ENCODE measurements around the gene PNPLA1.

Gene PNPLA1

DNA sequence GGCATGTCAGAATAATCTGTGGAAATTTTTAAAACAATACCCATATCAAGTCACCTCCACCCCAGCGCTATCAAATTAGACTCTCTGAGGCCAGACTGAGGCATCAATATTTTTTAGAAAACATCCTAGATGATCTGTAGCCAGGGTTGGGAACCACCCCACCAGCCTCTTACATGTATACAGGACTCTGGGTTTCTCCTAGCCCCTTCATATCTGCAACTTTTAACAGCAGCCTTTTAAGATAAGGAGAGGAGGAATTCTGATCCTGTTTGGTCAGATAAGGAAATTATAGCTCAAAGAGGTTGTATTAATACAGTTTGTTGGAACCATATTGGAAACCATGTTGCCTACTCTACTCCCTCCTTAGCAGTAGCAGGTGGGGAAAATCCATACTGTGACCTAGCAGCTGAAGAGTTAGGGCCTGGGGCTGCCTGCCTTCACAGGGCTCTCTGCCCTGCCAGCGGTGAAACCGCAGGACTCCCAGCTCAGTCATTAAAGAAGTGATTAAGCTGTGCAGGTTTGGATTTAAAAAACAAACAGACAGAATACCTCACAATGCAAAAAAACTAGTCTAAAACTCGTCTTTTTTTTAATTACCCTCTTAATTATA, 43.3 kb upstream of the PNPLA1 start:
- H3K4me3 ChIP-seq (ENCODE audit: low read depth, low read length): no peak overlapping the region
- TF ChIP-seq, protein P1, sequence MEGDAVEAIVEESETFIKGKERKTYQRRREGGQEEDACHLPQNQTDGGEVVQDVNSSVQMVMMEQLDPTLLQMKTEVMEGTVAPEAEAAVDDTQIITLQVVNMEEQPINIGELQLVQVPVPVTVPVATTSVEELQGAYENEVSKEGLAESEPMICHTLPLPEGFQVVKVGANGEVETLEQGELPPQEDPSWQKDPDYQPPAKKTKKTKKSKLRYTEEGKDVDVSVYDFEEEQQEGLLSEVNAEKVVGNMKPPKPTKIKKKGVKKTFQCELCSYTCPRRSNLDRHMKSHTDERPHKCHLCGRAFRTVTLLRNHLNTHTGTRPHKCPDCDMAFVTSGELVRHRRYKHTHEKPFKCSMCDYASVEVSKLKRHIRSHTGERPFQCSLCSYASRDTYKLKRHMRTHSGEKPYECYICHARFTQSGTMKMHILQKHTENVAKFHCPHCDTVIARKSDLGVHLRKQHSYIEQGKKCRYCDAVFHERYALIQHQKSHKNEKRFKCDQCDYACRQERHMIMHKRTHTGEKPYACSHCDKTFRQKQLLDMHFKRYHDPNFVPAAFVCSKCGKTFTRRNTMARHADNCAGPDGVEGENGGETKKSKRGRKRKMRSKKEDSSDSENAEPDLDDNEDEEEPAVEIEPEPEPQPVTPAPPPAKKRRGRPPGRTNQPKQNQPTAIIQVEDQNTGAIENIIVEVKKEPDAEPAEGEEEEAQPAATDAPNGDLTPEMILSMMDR (IDR thresholded peaks at IDR 0.05; ENCODE audit: low read depth, low read length): no peak

GRCh38 chr6:36227379-36228228, 42.3 kb upstream of the PNPLA1 start:
- TF ChIP-seq, protein P1 (IDR thresholded peaks at IDR 0.05; ENCODE audit: low read depth, low read length): no peak
- no peak overlapping the region for H3K4me3 ChIP-seq (ENCODE audit: low read depth, low read length)

DNA sequence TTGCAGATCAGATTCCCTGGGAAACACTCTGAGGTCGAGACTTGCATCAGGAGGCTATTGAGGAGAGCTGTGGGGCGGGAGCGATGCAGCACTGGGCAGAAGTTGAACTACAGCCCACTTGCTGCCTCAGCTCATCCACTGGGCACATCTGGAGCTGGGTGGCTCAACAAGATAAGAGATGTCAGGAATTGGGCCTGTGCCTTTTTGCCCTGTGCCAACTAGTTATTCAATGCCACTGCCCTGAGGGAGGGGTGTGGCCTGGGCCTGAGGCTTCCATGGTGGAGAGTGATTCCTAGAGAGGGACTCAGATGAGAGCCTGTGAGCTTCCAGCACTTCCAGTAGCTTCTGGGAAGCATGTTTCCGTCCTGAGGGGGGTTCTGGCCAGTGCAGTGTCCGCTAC, 40.6 kb upstream of the PNPLA1 start:
- no peak overlapping the region for H3K4me3 ChIP-seq (ENCODE audit: low read depth, low read length)
- TF ChIP-seq, protein P1 (IDR thresholded peaks at IDR 0.05; ENCODE audit: low read depth, low read length): no peak

- TF ChIP-seq, protein P1 (IDR thresholded peaks at IDR 0.05; ENCODE audit: low read depth, low read length): no peak
- H3K4me3 ChIP-seq (ENCODE audit: low read depth, low read length): no peak overlapping the region
These were observed 39.5 kb upstream of the PNPLA1 start for GRCh38 chr6:36230371-36230770.

DNA sequence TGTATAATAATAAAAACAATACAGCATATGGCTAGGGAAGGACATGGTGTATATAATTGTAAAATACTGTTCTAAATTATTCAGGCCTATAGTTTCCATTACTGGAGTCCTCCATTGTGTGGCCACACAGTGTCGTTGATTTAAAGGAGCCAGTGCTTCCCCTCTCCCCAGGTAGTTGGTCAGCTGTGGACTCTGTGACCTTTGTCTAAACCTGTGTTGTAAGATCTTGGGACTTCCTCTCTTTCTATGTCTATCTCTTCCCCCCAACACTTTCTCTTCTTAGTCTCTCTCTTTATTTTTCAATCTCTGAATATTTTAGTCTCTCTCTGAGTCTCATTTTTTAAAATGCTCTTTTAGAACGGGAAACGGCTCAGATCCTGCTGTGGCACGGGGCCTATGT, 37.7 kb upstream of the PNPLA1 start:
- TF ChIP-seq, protein P1 (IDR thresholded peaks at IDR 0.05; ENCODE audit: low read depth, low read length): no peak
- H3K4me3 ChIP-seq (ENCODE audit: low read depth, low read length): no peak overlapping the region

DNA sequence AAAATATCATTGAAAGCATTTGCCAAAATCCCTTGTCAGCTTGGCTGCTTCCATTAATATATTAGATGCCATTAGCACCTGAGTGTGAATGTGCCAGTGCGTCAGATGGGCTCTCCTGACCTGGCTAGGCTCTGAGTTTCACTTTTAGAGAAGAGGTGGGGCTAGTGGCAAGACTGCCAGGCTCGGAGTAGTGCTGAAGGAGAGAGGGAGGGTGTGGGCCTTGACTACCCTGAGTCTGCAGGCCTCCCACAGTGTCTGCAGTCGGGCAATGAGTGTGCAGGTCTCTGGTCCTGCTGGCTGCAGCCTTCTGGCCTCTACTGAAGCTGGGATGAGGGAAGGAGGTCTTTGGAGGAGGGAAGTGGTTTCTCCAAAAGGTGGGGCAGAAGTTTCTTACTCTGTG, 34.6 kb upstream of the PNPLA1 start:
- no peak overlapping the region for H3K4me3 ChIP-seq (ENCODE audit: low read depth, low read length)
- TF ChIP-seq, protein P1 (IDR thresholded peaks at IDR 0.05; ENCODE audit: low read depth, low read length): no peak

DNA sequence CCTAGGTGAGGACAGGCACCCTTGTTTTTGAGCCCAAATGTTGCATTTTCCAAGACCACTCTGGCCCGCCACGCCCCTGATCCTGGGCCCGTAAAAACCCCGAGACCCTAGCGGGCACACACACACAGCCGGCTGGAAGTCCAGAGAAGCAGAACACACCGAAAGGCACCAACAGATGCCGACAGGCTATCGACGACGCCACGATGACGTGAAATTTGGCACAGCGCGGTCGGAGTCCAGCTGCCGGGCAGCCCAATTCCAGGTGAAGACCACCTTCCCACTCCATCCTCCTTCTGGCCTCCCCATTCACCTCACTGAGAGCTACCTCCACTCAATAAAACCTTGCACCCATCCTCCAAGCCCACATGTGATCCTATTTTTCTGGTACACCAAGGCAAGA, 34.0 kb upstream of the PNPLA1 start:
- H3K4me3 ChIP-seq (ENCODE audit: low read depth, low read length): no peak overlapping the region
- TF ChIP-seq, protein P1 (IDR thresholded peaks at IDR 0.05; ENCODE audit: low read depth, low read length): no peak

Measured in WI38 (cell line).